ENCODE measurements around the gene C2CD2L.

DNA sequence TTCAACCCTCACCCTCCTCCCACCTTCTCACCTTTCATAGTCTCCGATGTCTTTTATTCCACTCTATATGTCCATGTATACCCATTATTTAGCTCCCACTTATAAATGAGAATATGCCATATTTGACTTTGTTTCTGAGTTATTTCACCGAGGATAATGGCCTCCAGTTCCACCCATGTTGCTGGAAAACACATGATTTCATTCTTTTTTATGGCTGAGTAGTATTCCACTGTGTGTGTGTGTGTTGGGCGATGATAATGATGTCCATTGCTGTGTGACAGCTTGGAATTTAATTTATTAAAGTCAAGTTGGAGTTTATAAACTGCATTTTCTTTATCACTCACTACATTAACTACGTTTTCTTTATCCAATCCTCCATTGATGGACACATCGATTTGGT lies 11.1 kb downstream of the C2CD2L start:
- TF ChIP-seq, protein P1, sequence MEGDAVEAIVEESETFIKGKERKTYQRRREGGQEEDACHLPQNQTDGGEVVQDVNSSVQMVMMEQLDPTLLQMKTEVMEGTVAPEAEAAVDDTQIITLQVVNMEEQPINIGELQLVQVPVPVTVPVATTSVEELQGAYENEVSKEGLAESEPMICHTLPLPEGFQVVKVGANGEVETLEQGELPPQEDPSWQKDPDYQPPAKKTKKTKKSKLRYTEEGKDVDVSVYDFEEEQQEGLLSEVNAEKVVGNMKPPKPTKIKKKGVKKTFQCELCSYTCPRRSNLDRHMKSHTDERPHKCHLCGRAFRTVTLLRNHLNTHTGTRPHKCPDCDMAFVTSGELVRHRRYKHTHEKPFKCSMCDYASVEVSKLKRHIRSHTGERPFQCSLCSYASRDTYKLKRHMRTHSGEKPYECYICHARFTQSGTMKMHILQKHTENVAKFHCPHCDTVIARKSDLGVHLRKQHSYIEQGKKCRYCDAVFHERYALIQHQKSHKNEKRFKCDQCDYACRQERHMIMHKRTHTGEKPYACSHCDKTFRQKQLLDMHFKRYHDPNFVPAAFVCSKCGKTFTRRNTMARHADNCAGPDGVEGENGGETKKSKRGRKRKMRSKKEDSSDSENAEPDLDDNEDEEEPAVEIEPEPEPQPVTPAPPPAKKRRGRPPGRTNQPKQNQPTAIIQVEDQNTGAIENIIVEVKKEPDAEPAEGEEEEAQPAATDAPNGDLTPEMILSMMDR (IDR thresholded peaks at IDR 0.05; ENCODE audit: insufficient read depth, low read depth, low read length): no peak
- TF ChIP-seq EZH2 (IDR thresholded peaks at IDR 0.05; ENCODE audit: insufficient read depth, low read length): no peak

All from astrocyte (in vitro differentiated cells and primary cell).